Urothelium cell line (cell line): ENCODE data around the gene HSPA1L.
A peak's percentile ranks its signal among the peaks of the same experiment; 100 is the strongest.
"Not testable (repeated sequence)": the region's sequence is repeated elsewhere in the genome, so short reads cannot be mapped to it uniquely, and the experiment has no call there.

Experiments
- DNase-seq: peaks from one replicate; pipeline ENCODE4 v3.0.0; 2011; ENCODE audit warnings: low spot score, mixed read lengths
- FAIRE-seq: peaks from 2 replicates; lab custom pipeline; 2011; peaks lifted over from hg19 to GRCh38; lab: Jason Lieb, UNC

Gene HSPA1L

GRCh38 chr6:31817133-31817928, 2.2 kb upstream of the HSPA1L start:
- not testable (repeated sequence) for DNase-seq

DNA sequence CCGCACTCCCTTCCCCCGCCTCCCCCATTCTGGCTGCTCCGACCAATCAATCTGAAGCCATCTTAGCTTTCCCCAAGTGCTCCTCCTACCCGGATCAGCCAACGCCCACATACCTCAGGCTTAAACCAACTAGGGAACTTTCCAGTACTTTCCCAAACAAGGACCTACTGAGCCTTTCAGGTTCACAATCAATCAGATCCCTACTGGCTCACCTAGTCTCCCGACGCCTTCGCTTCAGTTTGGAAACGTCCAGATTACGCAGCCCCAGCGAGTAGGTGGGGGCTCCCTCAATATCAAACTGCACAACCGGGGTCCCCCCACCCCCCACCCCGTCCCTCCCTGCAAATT, 432 bp downstream of the HSPA1L start:
- FAIRE-seq = no peak
- DNase-seq = peak; percentile 92

More at GRCh38 chr6:31817133-31817928, 2.2 kb upstream of the HSPA1L start:
- FAIRE-seq = not testable (repeated sequence)

GRCh38 chr6:31813465-31813849, 1.6 kb downstream of the HSPA1L start:
- DNase-seq (no peak), FAIRE-seq (no peak)

GRCh38 chr6:31811645-31812044, 3.4 kb downstream of the HSPA1L start:
- DNase-seq = no peak
- FAIRE-seq = no peak

- not testable (repeated sequence) for FAIRE-seq, DNase-seq
Measured at GRCh38 chr6:31808599-31808998, 6.5 kb downstream of the HSPA1L start.

GRCh38 chr6:31806470-31807272, 8.4 kb downstream of the HSPA1L start, which contains the start of gene LSM2:
Gene LSM2, minus strand, starts transcription at chr6:31806966. Its CDS starts 209 bp downstream, at chr6:31806757.
- FAIRE-seq (no peak), DNase-seq (peak; percentile 99)

GRCh38 chr6:31805939-31806469, 9.1 kb downstream of the HSPA1L start:
- DNase-seq (no peak), FAIRE-seq (no peak)

DNA sequence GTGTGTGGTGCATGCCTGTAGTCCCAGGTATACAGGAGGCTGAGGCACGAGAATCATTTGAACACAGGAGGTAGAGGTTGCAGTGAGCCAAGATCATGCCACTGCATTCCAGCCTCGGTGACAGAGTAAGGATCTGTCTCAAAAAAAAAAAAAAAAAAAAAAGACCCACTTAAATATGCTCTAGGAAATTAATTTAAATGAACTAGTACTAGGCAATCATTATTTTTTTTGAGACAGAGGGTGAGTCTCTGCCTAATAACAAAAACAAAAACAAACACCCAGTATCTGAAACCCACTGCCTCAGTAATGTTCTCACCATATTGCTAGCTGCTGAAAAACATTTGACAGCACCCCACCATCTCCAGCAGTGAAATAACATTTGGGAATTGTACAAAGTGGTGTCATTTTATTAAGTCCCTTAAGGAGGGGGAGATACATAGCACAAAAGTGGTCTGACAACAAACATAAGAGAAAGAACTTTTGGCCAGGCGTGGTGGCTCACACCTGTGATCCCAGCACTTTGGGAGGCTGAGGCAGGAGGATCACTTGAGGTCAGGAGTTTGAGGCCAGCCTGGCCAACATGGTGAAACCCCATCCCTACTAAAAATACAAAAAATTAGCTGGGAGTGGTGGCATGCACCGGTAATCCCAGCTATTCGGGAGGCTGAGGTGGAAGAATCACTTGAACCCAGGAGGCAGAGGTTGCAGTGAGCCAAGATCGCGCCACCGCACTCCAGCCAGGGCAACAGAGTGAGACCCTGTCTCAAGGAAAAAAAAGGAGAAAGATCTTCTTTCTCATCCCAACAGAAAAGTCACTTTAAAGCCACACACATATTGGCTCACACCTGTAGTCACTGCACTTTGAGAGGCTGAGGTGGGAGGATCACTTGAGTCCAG, 13.8 kb downstream of the HSPA1L start:
- not testable (repeated sequence) for FAIRE-seq, DNase-seq

GRCh38 chr6:31799781-31800180, 15.3 kb downstream of the HSPA1L start:
- DNase-seq = no peak
- no peak for FAIRE-seq

DNA sequence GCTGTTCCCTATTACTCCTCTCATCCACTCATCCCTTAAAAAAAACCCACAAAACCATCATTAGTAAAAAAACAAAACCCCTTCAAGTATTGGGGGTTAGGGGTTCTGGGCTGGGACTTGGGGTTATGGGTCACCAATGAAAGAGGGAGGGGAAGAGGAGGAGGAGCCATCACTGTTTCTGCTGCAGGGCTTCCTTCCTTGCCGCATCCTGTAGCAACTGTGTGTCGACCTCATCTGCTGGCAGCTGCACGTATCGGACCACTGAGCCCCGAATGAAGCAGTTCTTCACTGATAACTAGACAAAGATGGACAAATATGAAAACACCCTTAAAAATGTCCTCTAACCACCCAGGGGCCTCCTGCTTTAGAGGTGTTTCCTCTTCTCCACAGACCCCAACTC, 17.5 kb downstream of the HSPA1L start:
- no peak for DNase-seq
- FAIRE-seq = no peak

DNA sequence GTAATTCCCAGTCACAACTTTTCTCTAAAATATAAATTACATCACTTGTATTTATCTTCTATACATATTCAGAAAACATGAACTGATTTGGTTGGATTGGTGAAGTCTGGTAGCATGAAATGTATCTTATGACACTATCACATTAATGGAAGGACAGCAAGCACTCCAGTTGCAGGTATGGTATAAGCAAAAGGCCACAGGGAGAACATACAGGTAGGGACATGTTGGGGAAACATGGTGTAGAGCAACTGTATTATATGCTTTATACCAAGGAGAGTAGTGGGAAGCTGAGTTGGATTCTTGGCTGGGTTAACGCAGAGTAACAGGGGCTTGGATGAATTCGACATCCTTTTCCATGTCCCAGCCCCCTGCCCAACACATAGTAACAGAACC, 18.1 kb downstream of the HSPA1L start:
- DNase-seq (no peak), FAIRE-seq (no peak)

- DNase-seq = peak; percentile 97
- no peak for FAIRE-seq
Measured at GRCh38 chr6:31795616-31796298, 19.3 kb downstream of the HSPA1L start, which contains the start of gene VARS1. Gene VARS1, minus strand, starts transcription at chr6:31795752. Its CDS starts 535 bp downstream, at chr6:31795217.

- DNase-seq = no peak
Measured at GRCh38 chr6:31794866-31795615, 20.0 kb downstream of the HSPA1L start.

DNA sequence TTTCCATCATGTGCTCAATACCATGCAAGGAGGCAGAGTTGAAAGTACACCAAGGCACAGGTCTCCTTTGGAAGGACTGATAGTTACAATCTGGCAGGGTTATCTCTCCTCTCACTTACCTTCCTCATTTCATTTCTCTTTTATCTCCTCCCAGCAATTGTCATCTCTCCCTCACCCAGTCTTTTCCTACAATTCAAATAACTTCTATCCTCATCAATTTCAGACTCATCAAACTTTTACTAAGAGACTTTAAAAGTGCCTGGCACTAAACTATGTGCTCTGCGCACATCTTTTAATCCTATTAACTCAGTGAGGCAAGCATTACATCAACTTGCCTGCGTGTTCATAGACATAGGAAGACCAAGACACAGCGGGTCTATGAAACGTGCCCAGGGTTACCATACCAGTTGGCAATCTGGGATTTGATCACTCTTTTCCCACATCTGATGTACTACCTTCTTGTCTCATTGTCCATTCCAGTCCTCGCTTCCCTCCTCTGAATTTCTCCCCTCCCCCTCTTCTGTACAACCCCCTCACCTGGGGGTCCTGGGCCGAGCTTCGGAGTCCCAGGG, 20.7 kb downstream of the HSPA1L start:
- DNase-seq = no peak
- no peak for FAIRE-seq

More at GRCh38 chr6:31794866-31795615, 20.0 kb downstream of the HSPA1L start:
- no peak for FAIRE-seq

DNA sequence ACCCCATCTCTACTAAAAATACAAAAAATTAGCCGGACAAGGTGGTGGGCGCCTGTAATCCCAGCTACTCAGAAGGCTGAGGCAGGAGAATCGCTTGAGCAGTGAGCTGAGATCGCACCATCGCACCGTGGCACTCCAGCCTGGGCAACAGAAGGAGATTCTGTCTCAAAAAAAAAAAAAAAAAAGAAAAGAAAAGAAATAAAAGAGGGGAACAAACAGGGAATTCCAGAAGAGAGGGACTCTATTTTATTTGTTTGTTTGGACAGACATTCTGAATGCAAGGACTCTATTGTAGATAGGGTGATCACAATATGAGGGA, 21.2 kb downstream of the HSPA1L start:
- DNase-seq, FAIRE-seq: not testable (repeated sequence)

DNA sequence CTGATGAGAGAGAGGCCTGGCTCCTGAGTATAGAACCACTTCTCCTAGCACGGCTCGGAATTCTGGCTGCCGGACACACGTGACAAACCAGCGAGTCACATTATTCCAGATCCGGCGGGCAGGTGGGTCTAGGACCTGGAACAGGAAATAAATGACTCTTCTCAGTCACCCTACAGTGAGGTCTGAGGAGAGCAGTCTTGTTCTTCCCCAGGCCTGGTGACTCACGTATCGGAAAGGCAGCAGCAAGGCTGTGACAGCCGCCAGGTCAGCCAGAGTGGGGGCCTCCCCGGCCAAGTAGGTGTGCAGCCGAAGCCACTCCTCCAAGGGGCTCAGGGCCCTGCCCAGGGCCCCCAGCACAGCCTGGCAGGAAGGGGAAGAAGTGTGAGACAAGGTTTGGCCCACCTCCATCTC, 22.3 kb downstream of the HSPA1L start:
- FAIRE-seq (no peak), DNase-seq (peak; percentile 45)

DNA sequence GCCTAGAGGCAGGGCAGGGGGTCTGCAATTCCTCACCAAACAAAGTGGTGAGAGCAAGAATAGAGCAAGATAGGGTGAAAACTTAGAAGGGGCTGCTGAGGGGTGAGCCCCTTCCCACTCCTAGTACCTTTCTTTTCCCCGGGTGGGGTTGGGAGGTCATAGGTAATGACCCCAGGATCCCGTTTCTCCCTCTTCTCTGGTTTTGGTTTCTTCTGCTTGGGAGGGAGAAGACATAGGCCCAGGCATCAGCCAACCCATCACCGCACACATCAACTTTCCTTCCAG, 23.1 kb downstream of the HSPA1L start:
- no peak for FAIRE-seq

DNA sequence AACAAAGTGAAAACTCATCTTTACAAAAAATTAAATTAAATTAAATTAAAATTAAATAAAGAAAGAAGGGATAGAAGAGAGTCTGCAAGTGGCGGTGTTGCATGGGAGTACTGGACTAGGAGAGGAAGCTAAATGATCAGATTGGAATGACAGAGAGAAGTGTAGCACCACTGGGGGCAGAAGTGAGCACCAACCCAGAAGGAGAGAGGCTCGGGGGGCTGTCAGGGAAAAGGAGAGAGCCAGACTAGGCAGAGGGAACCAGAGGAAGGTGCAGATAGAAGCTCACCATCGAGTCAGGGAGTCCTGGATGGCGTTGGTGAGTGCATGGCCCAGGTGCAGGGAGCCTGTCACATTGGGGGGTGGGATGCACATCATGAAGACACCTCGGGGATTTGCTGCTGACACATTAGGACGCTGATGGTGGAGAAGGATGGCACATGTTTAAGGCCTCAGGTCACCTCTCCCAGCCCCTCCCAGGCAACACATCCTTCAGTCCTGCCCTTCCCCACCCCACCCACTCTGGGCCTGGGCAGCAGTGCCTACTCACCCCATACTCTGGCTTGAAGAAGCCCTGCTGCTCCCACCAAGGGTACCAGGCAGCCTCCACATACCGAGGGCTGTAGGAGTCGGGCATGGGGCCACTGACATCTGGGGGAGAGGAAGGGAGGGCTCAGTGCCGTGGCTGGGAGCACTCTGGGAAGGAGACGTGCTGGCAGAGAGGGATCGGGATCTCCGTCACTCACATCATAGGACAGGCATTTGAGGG, 23.6 kb downstream of the HSPA1L start:
- peak; percentile 60 for DNase-seq
- FAIRE-seq = no peak

More for the DNA sequence above, 23.1 kb downstream of the HSPA1L start:
- DNase-seq = no peak
